Measurements from ENCODE around the gene DUSP3.

Gene DUSP3

GRCh38 chr17:43820759-43821158 lies 42.0 kb upstream of the DUSP3 start:
- no peak for DNase-seq (ENCODE audit: low read depth)
- no peak overlapping the region for H3K4me3 ChIP-seq (ENCODE audit: low read length)
- TF ChIP-seq CTCF (conservative IDR thresholded peaks at IDR 0.05; ENCODE audit: low read length) = no peak

GRCh38 chr17:43818966-43819365 lies 40.2 kb upstream of the DUSP3 start:
- H3K4me3 ChIP-seq (ENCODE audit: low read length) = no peak overlapping the region
- no peak for TF ChIP-seq CTCF (conservative IDR thresholded peaks at IDR 0.05; ENCODE audit: low read length)
- no peak for DNase-seq (ENCODE audit: low read depth)

GRCh38 chr17:43817826-43818225 lies 39.0 kb upstream of the DUSP3 start:
- no peak overlapping the region for H3K4me3 ChIP-seq (ENCODE audit: low read length)
- TF ChIP-seq CTCF (conservative IDR thresholded peaks at IDR 0.05; ENCODE audit: low read length) = no peak
- DNase-seq (ENCODE audit: low read depth) = no peak

GRCh38 chr17:43816336-43817320 lies 37.9 kb upstream of the DUSP3 start:
- no peak overlapping the region for H3K4me3 ChIP-seq (ENCODE audit: low read length)
- TF ChIP-seq CTCF (conservative IDR thresholded peaks at IDR 0.05; ENCODE audit: low read length) = no peak
- no peak for DNase-seq (ENCODE audit: low read depth)

- TF ChIP-seq CTCF (conservative IDR thresholded peaks at IDR 0.05; ENCODE audit: low read length) = no peak
- H3K4me3 ChIP-seq (ENCODE audit: low read length) = no peak overlapping the region
- DNase-seq (ENCODE audit: low read depth) = peak; percentile 87
These were observed 35.9 kb upstream of the DUSP3 start for GRCh38 chr17:43814714-43815113.

- DNase-seq (ENCODE audit: low read depth) = no peak
- no peak for TF ChIP-seq CTCF (conservative IDR thresholded peaks at IDR 0.05; ENCODE audit: low read length)
- no peak overlapping the region for H3K4me3 ChIP-seq (ENCODE audit: low read length)
These were observed 35.2 kb upstream of the DUSP3 start for GRCh38 chr17:43814026-43814425.

- H3K4me3 ChIP-seq (ENCODE audit: low read length) = no peak overlapping the region
- no peak for TF ChIP-seq CTCF (conservative IDR thresholded peaks at IDR 0.05; ENCODE audit: low read length)
- DNase-seq (ENCODE audit: low read depth) = no peak
These were observed 34.6 kb upstream of the DUSP3 start for GRCh38 chr17:43813386-43813785.
